PC-9 (cell line): ENCODE results near the gene MYADM. TPM values are rescaled to one million over a fixed set of nuclear protein-coding genes. Genes with fewer than 3 reads are reported as not detected.

Source experiments
- BruUV-seq: library from RNA; stranded (reverse); fragments of 400-500 nt; replicated peaks from 2 replicates; lab custom pipeline; 2021; lab: Mats Ljungman, UMichigan
- CTCF ChIA-PET: fragments of 300-600 bp; sonication (Branson Sonifier 250); formaldehyde crosslinking; loops from one replicate; lab custom pipeline; 2022; ENCODE audit warnings: antibody characterized with exemption; lab: Charles Lee
- POLR2A ChIA-PET: fragments of 300-600 bp; sonication (Branson Sonifier 250); formaldehyde crosslinking; loops from one replicate; lab custom pipeline; 2022; ENCODE audit warnings: antibody characterized with exemption; ENCODE audit not compliant: unreplicated experiment; lab: Charles Lee
- DNase-seq, 2 experiments: peaks; one replicate each; pipeline versions ENCODE4 v3.0.0 to v3.0.0-alpha.2; 2015 to 2022; ENCODE audit warnings: mixed read lengths in 1 of 2
- H2AFZ ChIP-seq: fragments of 200-600 bp; sonication (generic); 2 replicates; pipeline ENCODE4 v1.8.1; 2017; ENCODE audit warnings: antibody characterized with exemption
- H3F3A ChIP-seq: fragments of 200-600 bp; sonication (generic); 2 replicates; pipeline ENCODE4 v1.8.1; 2017; ENCODE audit warnings: antibody characterized with exemption, mild to moderate bottlenecking, low read depth; ENCODE audit not compliant: insufficient read depth
- H3K27ac ChIP-seq: fragments of 200-600 bp; sonication (generic); 2 replicates; pipeline ENCODE4 v1.6.1; 2016; ENCODE audit warnings: mixed run types
- H3K27me3 ChIP-seq: fragments of 200-600 bp; sonication (generic); 2 replicates; pipeline ENCODE4 v1.6.1; 2016; ENCODE audit warnings: low read depth, mixed run types; ENCODE audit not compliant: insufficient read depth
- H3K36me3 ChIP-seq: fragments of 200-600 bp; sonication (generic); 2 replicates; pipeline ENCODE4 v1.6.1; 2016; ENCODE audit warnings: low read depth, mixed run types
- H3K4me1 ChIP-seq: fragments of 200-600 bp; sonication (generic); replicated peaks from 2 replicates; pipeline ENCODE4 v1.6.1; 2016; ENCODE audit warnings: mixed run types; ENCODE audit not compliant: insufficient read depth
- H3K4me2 ChIP-seq: fragments of 200-600 bp; sonication (generic); 2 replicates; pipeline ENCODE4 v1.6.1; 2017; ENCODE audit warnings: mixed run types
- H3K4me3 ChIP-seq: fragments of 200-600 bp; sonication (generic); 2 replicates; pipeline ENCODE4 v1.6.1; 2016; ENCODE audit warnings: mixed run types
- H3K79me2 ChIP-seq: fragments of 200-600 bp; sonication (generic); 2 replicates; pipeline ENCODE4 v1.6.1; 2017; ENCODE audit warnings: low read depth, mixed run types
- H3K9me2 ChIP-seq: fragments of 200-600 bp; sonication (generic); 2 replicates; pipeline ENCODE4 v1.8.1; 2017; ENCODE audit warnings: mild to moderate bottlenecking; ENCODE audit not compliant: insufficient read depth
- H3K9me3 ChIP-seq: fragments of 200-600 bp; sonication (generic); 2 replicates; pipeline ENCODE4 v1.8.1; 2016; ENCODE audit warnings: low read depth; ENCODE audit not compliant: insufficient read depth
- H4K20me1 ChIP-seq: fragments of 200-600 bp; sonication (generic); 2 replicates; pipeline ENCODE4 v1.8.1; 2017; ENCODE audit not compliant: insufficient read depth
- CTCF ChIP-seq: fragments of 200-600 bp; sonication (generic); conservative IDR thresholded peaks from 2 replicates; pipeline ENCODE4 v1.6.1; 2017; ENCODE audit warnings: mixed run types, antibody characterized with exemption, mild to moderate bottlenecking, moderate library complexity
- EZH2 ChIP-seq: fragments of 200-600 bp; sonication (generic); IDR thresholded peaks from 2 replicates; pipeline ENCODE4 v1.8.0; 2017; ENCODE audit warnings: antibody characterized with exemption, low read depth
- intact Hi-C: fragments of 100-400 bp; cut with micrococcal nuclease; formaldehyde crosslinking; loops from one replicate; pipeline ENCODE4 v1.10.0; 2022; ENCODE audit not compliant: unreplicated experiment
- total RNA-seq: library from RNA; stranded (reverse); gene quantifications from 2 replicates; pipeline ENCODE4 v1.2.3, GENCODE V29; 2021

The MYADM gene
- total RNA-seq, 1 experiment from 2014 or later: 230 TPM

- Histone ChIP-seq H3K9me3 (no peaks in the 10 kb centered on the region), H3K4me2 (peak overlapping the region; percentile 86), H4K20me1 (peaks cover 1% of the 10 kb centered on the region; the same call in 1 of the 2 replicates), H2AFZ (peak overlapping the region; percentile 81), H3K36me3 (peaks cover under 1% of the 10 kb centered on the region), H3K79me2 (no peaks in the 10 kb centered on the region), H3K4me1 (peaks cover 22% of the 10 kb centered on the region), H3K9me2 (no peaks in the 10 kb centered on the region), H3K27ac (no peak overlapping the region), H3K27me3 (no peaks in the 10 kb centered on the region), H3F3A (peaks cover 37% of the 10 kb centered on the region), H3K4me3 (peak overlapping the region; percentile 59)
- TF ChIP-seq EZH2 (no peak), CTCF (no peak)
- ChIA-PET POLR2A (interaction anchor here (0.6 to 0.9 kb wide), 3 partner anchors 11 to 16 kb away, joined by 3 to 9 read pairs (median 3); partner anchors contain the start of gene MYADM), CTCF (no interaction called here)
- DNase-seq: peak; percentile 70 to 96
- no TSS peak for BruUV-seq
- intact Hi-C loops: loop anchor here (5.0 kb wide), 1 partner anchor 143 kb away; no protein-coding TSS in a partner anchor
These were observed 11.7 kb downstream of the MYADM start for GRCh38 chr19:53879140-53880081.

GRCh38 chr19:53880711-53881481 lies 13.2 kb downstream of the MYADM start:
- peak in 1 of 2 experiments; percentile 11 for DNase-seq
- POLR2A ChIA-PET: interaction anchor here (1.4 kb wide), 1 partner anchor 13 kb away, joined by 9 read pairs; the partner anchor contains the start of gene MYADM
- Histone ChIP-seq H3F3A (peaks cover 25% of the 10 kb centered on the region), H3K4me1 (peaks cover 22% of the 10 kb centered on the region), H3K27me3 (no peaks in the 10 kb centered on the region), H3K9me2 (no peaks in the 10 kb centered on the region), H3K9me3 (no peaks in the 10 kb centered on the region), H3K36me3 (no peaks in the 10 kb centered on the region; the same call in 1 of the 2 replicates), H2AFZ (peak overlapping the region; percentile 86), H3K4me2 (peak overlapping the region; percentile 90), H3K27ac (no peak overlapping the region), H3K4me3 (peak overlapping the region; percentile 61; the same call in 1 of the 2 replicates), H3K79me2 (no peaks in the 10 kb centered on the region), H4K20me1 (no peaks in the 10 kb centered on the region)
- CTCF ChIA-PET: interaction anchor here (1.0 kb wide), 1 partner anchor 88 kb away, joined by 3 read pairs; no protein-coding TSS in a partner anchor
- no TSS peak for BruUV-seq
- TF ChIP-seq CTCF (no peak), EZH2 (no peak)
- intact Hi-C loops: loop anchor here (5.0 kb wide), 1 partner anchor 141 kb away; no protein-coding TSS in a partner anchor
